Measurements from ENCODE around the gene GOLGA3.

- TF ChIP-seq EZH2 (IDR thresholded peaks at IDR 0.05; ENCODE audit: insufficient read depth, low read length) (no peak), CTCF (IDR thresholded peaks at IDR 0.05; ENCODE audit: insufficient read depth, low read depth, low read length) (no peak)
Measured at GRCh38 chr12:132726386-132726785, 102.3 kb downstream of the GOLGA3 start.
